Suprapubic skin (tissue), 4 donors: ENCODE measurements around the gene CAMTA2.

Experiments used
- POLR2A ChIP-seq, 2 donors: fragments of 450-650 bp; IDR thresholded peaks; one replicate each; pipeline ENCODE4 v1.6.1; 2017; ENCODE audit warnings: antibody characterized with exemption in 2 of 2, mild to moderate bottlenecking in 2 of 2, moderate library complexity in 2 of 2
- POLR2AphosphoS5 ChIP-seq, 3 donors: sonication (generic); formaldehyde crosslinking; IDR thresholded peaks; one replicate each; pipeline ENCODE4 v1.6.1; 2017; ENCODE audit warnings: antibody characterized with exemption in 3 of 3

- TF ChIP-seq POLR2AphosphoS5 (IDR thresholded peaks at IDR 0.05) (no peak), POLR2A (IDR thresholded peaks at IDR 0.05) (no peak)
Measured at GRCh38 chr17:5024604-5025003, 37.1 kb upstream of the CAMTA2 start.
